PC-3 (cell line): ENCODE data around the gene AAR2. TPM values are rescaled to one million over a fixed set of nuclear protein-coding genes. Genes with fewer than 3 reads are reported as not detected.
A peak's percentile ranks its signal among the peaks of the same experiment; 100 is the strongest.

Experiments
- ATAC-seq: fragments of 200-7000 bp; cut with Tn5 transposase; 2 replicates; pipeline ENCODE4 v1.9.1; 2020; ENCODE audit warnings: mild to moderate bottlenecking, moderate library complexity
- BruUV-seq: library from RNA; stranded (reverse); fragments of 400-500 nt; replicated peaks from 2 replicates; lab custom pipeline; 2021; lab: Mats Ljungman, UMichigan
- CTCF ChIA-PET: fragments of 300-600 bp; sonication (Branson Sonifier 250); formaldehyde crosslinking; loops from one replicate; lab custom pipeline; 2022; ENCODE audit warnings: antibody characterized with exemption; lab: Charles Lee
- POLR2A ChIA-PET: fragments of 300-600 bp; sonication (Branson Sonifier 250); formaldehyde crosslinking; loops from one replicate; lab custom pipeline; 2022; ENCODE audit warnings: antibody characterized with exemption; ENCODE audit not compliant: unreplicated experiment; lab: Charles Lee
- DNase-seq: peaks from one replicate; pipeline ENCODE4 v3.0.0-alpha.2; 2015
- H2AFZ ChIP-seq: fragments of 300-600 bp; sonication (generic); 2 replicates; pipeline ENCODE4 v1.6.0; 2016; ENCODE audit warnings: antibody characterized with exemption, low read length
- H3F3A ChIP-seq: fragments of 300-600 bp; sonication (generic); one replicate; pipeline ENCODE4 v1.6.0; 2017; ENCODE audit warnings: antibody characterized with exemption, low read length, control low read depth, mild to moderate bottlenecking; ENCODE audit not compliant: unreplicated experiment
- H3K27ac ChIP-seq: fragments of 300-600 bp; sonication (generic); 2 replicates; pipeline ENCODE4 v1.5.1; 2016; ENCODE audit warnings: mild to moderate bottlenecking, low read length
- H3K27me3 ChIP-seq: fragments of 300-600 bp; sonication (generic); 2 replicates; pipeline ENCODE4 v1.6.1; 2016; ENCODE audit warnings: low read length, mixed read lengths
- H3K36me3 ChIP-seq: fragments of 300-600 bp; sonication (generic); 2 replicates; pipeline ENCODE4 v1.6.1; 2016; ENCODE audit warnings: low read depth, mixed run types, low read length, mixed read lengths
- H3K4me1 ChIP-seq: fragments of 300-600 bp; sonication (generic); 2 replicates; pipeline ENCODE4 v1.5.1; 2016; ENCODE audit warnings: low read length; ENCODE audit not compliant: insufficient read depth
- H3K4me2 ChIP-seq: fragments of 300-600 bp; sonication (generic); 2 replicates; pipeline ENCODE4 v1.6.0; 2016; ENCODE audit warnings: low read length
- H3K4me3 ChIP-seq: fragments of 300-600 bp; sonication (generic); 2 replicates; pipeline ENCODE4 v1.5.1; 2016; ENCODE audit warnings: mild to moderate bottlenecking, low read length, mixed read lengths
- H3K79me2 ChIP-seq: fragments of 300-600 bp; sonication (generic); 2 replicates; pipeline ENCODE4 v1.6.1; 2017; ENCODE audit warnings: low read length, mixed read lengths
- H3K9ac ChIP-seq: fragments of 300-600 bp; sonication (generic); 2 replicates; pipeline ENCODE4 v1.6.0; 2016; ENCODE audit warnings: mild to moderate bottlenecking, low read length
- H3K9me2 ChIP-seq: fragments of 300-600 bp; sonication (generic); replicated peaks from 2 replicates; pipeline ENCODE4 v1.6.1; 2016; ENCODE audit warnings: mixed run types, low read length, mixed read lengths
- H3K9me3 ChIP-seq: fragments of 300-600 bp; sonication (generic); 2 replicates; pipeline ENCODE4 v1.6.1; 2016; ENCODE audit warnings: low read length, mixed read lengths
- H4K20me1 ChIP-seq: fragments of 300-600 bp; sonication (generic); 2 replicates; pipeline ENCODE4 v1.6.1; 2016; ENCODE audit warnings: low read length, mixed read lengths
- CTCF ChIP-seq: fragments of 300-600 bp; sonication (generic); conservative IDR thresholded peaks from 2 replicates; pipeline ENCODE4 v1.5.1; 2017; ENCODE audit warnings: antibody characterized with exemption, low read depth, mild to moderate bottlenecking, low read length
- EZH2 ChIP-seq: fragments of 300-600 bp; sonication (generic); IDR thresholded peaks from one replicate; pipeline ENCODE4 v1.6.1; 2017; ENCODE audit warnings: antibody characterized with exemption, mild to moderate bottlenecking, low read length; ENCODE audit not compliant: unreplicated experiment
- EZH2phosphoT487 ChIP-seq: fragments of 300-600 bp; sonication (generic); IDR thresholded peaks from 2 replicates; pipeline ENCODE4 v1.6.1; 2018; ENCODE audit warnings: mild to moderate bottlenecking, antibody characterized with exemption, low read length, borderline replicate concordance
- intact Hi-C: fragments of 100-400 bp; cut with micrococcal nuclease; formaldehyde crosslinking; loops from 2 replicates; pipeline ENCODE4 v1.9.0; 2023
- total RNA-seq: library from RNA; depleted of rRNA; stranded (reverse); fragments of >200 nt; gene quantifications from 2 replicates; pipeline ENCODE4 v1.2.3, GENCODE V29; 2014

AAR2 gene
- total RNA-seq, 1 experiment from 2014 or later, result 41.1 TPM

- 0 out of 2 replicates have a peak, but pooled peaks cover 4% of the 10 kb centered on the region for H3K4me1 ChIP-seq
- H3K9ac ChIP-seq, result no peak overlapping the region
- BruUV-seq, result no TSS peak
- no peak overlapping the region for H3K4me2 ChIP-seq
- H3K27ac ChIP-seq, result no peak overlapping the region
- DNase-seq (no peak), ATAC-seq (no peak)
- H3K9me2 ChIP-seq, result no peaks in the 10 kb centered on the region
- H3F3A ChIP-seq, result no peaks in the 10 kb centered on the region
- no peaks in the 10 kb centered on the region for H3K27me3 ChIP-seq
- H3K9me3 ChIP-seq, result no peaks in the 10 kb centered on the region
- peaks cover 43% of the 10 kb centered on the region for H3K79me2 ChIP-seq
- peaks cover 64% of the 10 kb centered on the region for H3K36me3 ChIP-seq
- H3K4me3 ChIP-seq, result no peak overlapping the region
- no peak overlapping the region for H2AFZ ChIP-seq
- CTCF ChIA-PET, result no interaction called here
- TF ChIP-seq EZH2 (no peak), CTCF (no peak), EZH2phosphoT487 (no peak)
- intact Hi-C loops, result no loop called here
- no peaks in the 10 kb centered on the region for H4K20me1 ChIP-seq
- POLR2A ChIA-PET, result no interaction called here
These were observed 7.4 kb downstream of the AAR2 start for GRCh38 chr20:36243726-36244125.

GRCh38 chr20:36246401-36246800, 10.1 kb downstream of the AAR2 start:
- no peaks in the 10 kb centered on the region for H3K9me2 ChIP-seq
- no peaks in the 10 kb centered on the region for H3K27me3 ChIP-seq
- peaks cover 65% of the 10 kb centered on the region for H3K36me3 ChIP-seq
- H3K9ac ChIP-seq, result no peak overlapping the region
- CTCF ChIA-PET, result interaction anchor here (0.6 kb wide), 1 partner anchor 396 kb away, joined by 4 read pairs; no protein-coding TSS in a partner anchor
- no peak overlapping the region for H3K4me2 ChIP-seq
- DNase-seq (no peak), ATAC-seq (no peak)
- H3F3A ChIP-seq, result no peaks in the 10 kb centered on the region
- POLR2A ChIA-PET, result no interaction called here
- intact Hi-C loops, result no loop called here
- H2AFZ ChIP-seq, result no peak overlapping the region
- no peak for TF ChIP-seq CTCF
- no peak for TF ChIP-seq EZH2phosphoT487
- BruUV-seq, result no TSS peak
- H3K79me2 ChIP-seq, result peaks cover 28% of the 10 kb centered on the region
- H3K27ac ChIP-seq, result no peak overlapping the region
- H3K4me1 ChIP-seq, result 0 out of 2 replicates have a peak, but pooled peaks cover 2% of the 10 kb centered on the region
- no peak overlapping the region for H3K4me3 ChIP-seq
- no peaks in the 10 kb centered on the region for H3K9me3 ChIP-seq
- no peaks in the 10 kb centered on the region for H4K20me1 ChIP-seq

- H4K20me1 ChIP-seq, result no peaks in the 10 kb centered on the region
- H3F3A ChIP-seq, result no peaks in the 10 kb centered on the region
- no peaks in the 10 kb centered on the region for H3K9me2 ChIP-seq
- no peak for TF ChIP-seq EZH2
- TF ChIP-seq CTCF, result no peak
- no peak for TF ChIP-seq EZH2phosphoT487
- POLR2A ChIA-PET, result no interaction called here
- H3K27me3 ChIP-seq, result no peaks in the 10 kb centered on the region
- DNase-seq (peak; percentile 46), ATAC-seq (peak; percentile 97)
- intact Hi-C loops, result loop anchor here (1.0 kb wide), 1 partner anchor 187 kb away; no protein-coding TSS in a partner anchor
- H3K27ac ChIP-seq, result no peak overlapping the region
- no peak overlapping the region for H3K4me2 ChIP-seq
- no peak overlapping the region for H3K9ac ChIP-seq
- H3K4me3 ChIP-seq, result no peak overlapping the region
- H2AFZ ChIP-seq, result no peak overlapping the region
- 0 out of 2 replicates have a peak, but pooled peaks cover 2% of the 10 kb centered on the region for H3K4me1 ChIP-seq
- peaks cover 21% of the 10 kb centered on the region; the same call in 1 of the 2 replicates for H3K79me2 ChIP-seq
- H3K9me3 ChIP-seq, result no peaks in the 10 kb centered on the region
- BruUV-seq, result no TSS peak
- peaks cover 64% of the 10 kb centered on the region for H3K36me3 ChIP-seq
- CTCF ChIA-PET, result interaction anchor here (1.0 kb wide), 1 partner anchor 46 kb away, joined by 4 read pairs; no protein-coding TSS in a partner anchor
These were observed 12.6 kb downstream of the AAR2 start for GRCh38 chr20:36248836-36249235.
